ENCODE results near the gene NMB. TPM values are rescaled to one million over a fixed set of nuclear protein-coding genes. Genes with fewer than 3 reads are reported as not detected.
"Not testable (repeated sequence)": the region's sequence is repeated elsewhere in the genome, so short reads cannot be mapped to it uniquely, and the experiment has no call there.

The NMB gene
- polyA plus RNA-seq, 3 donors = 4.0 to 5.8 (median 4.3) TPM

- no peak for DNase-seq (ENCODE audit: low read depth in 3 of 3, low spot score in 2 of 3)
Observed at GRCh38 chr15:84657748-84658079, 285 bp downstream of the NMB start.

DNA sequence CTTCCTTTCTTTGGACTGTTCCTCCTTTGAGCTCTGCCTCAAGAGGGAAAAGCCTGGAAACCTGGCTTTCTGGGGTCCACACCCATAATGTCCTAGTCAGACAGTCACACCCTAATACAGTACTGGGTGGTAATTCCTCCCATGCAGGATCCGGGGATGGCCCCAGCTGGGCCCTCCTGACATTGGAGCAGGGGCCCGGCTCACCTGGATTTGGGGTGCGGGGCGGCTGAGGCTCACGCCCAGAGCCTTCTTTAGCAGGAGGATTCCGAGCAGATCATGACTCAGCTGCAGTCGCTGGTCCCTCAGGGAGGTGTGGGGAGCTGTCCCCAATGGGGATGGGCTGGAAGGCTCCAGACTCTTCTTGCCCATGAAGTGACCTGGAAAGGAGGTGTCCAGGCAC is 1.0 kb downstream of the NMB start:
- DNase-seq (ENCODE audit: low read depth in 3 of 3, low spot score in 2 of 3) = no peak

- DNase-seq (ENCODE audit: low read depth in 3 of 3, low spot score in 2 of 3) = peak in 2 of 3 donors; percentile 18 to 50
Observed at GRCh38 chr15:84654689-84655453, 3.1 kb downstream of the NMB start.

- DNase-seq (ENCODE audit: low read depth in 3 of 3, low spot score in 2 of 3) = peak; percentile 90 to 96 (median 92)
Observed at GRCh38 chr15:84653910-84654688, 3.9 kb downstream of the NMB start, which contains the start of gene WDR73. TSS of gene WDR73 (minus strand) at chr15:84654283. CDS start at chr15:84654274, 9 bp downstream.

GRCh38 chr15:84653584-84653909 is 4.5 kb downstream of the NMB start:
- DNase-seq (ENCODE audit: low read depth in 3 of 3, low spot score in 2 of 3) = peak in 1 of 3 donors; percentile 18

DNA sequence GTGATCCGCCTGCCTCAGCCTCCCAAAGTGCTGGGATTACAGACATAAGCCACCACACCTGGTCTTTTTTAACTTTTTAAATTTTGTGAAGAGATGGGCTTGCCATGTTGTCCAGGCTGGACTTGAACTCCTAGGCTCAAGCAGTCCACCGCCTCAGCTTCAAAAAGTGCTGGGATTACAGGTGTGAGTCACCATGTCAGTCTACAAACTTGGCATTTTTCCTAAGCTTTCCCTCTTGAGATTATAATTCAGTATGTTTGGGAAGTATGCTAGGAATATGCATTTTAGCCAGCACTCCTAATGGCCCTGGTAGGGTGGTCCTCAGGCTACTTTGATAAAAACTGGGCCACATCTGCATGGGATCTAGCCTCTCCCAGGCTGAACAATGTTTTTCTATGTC is 8.3 kb downstream of the NMB start:
- no peak for DNase-seq (ENCODE audit: low read depth in 3 of 3, low spot score in 2 of 3)

DNA sequence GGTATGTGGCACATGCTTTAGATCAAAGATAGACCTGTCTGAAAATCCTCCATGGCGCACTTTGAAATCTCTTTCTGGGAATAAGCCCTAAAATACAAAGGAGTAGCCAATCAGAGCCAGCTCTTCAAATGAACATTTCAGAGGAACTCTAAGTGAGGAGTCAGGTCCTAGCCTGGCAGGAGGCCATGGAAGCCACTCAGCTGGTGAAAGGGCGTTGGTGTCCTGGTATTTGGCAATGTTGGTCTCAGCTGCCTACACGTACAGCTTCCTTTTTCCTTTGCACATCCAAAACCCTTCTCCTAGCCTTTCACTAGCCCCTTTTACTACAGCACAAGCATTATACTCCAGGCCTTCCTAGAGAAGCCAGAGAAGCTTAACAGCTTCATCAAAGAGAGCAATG is 9.5 kb downstream of the NMB start:
- no peak for DNase-seq (ENCODE audit: low read depth in 3 of 3, low spot score in 2 of 3)

- no peak for DNase-seq (ENCODE audit: low read depth in 3 of 3, low spot score in 2 of 3)
Observed at GRCh38 chr15:84647726-84648125, 10.3 kb downstream of the NMB start.

DNA sequence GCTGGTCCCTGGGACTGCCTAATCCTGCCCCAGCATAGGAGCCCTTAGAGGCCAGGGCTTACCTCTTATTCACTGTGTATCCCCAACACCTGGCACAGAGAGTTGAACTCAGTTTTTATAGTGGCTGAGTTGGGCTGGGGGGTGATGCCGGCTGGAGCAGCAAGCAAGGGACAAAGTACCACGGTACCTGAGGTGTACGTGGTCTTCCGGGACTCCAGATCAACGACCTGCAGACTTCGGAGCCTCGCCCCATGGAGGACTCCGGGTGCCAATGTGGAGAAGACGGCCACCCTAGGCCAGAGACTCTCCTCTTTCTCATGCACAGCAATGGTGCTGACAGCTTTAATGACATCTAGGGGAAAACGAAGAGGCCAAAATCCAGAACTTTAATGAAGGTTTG is 12.0 kb downstream of the NMB start:
- no peak for DNase-seq (ENCODE audit: low read depth in 3 of 3, low spot score in 2 of 3)

- no peak for DNase-seq (ENCODE audit: low read depth in 3 of 3, low spot score in 2 of 3)
Observed at GRCh38 chr15:84645496-84645895, 12.5 kb downstream of the NMB start.

GRCh38 chr15:84643838-84644237 is 14.2 kb downstream of the NMB start:
- DNase-seq (ENCODE audit: low read depth in 3 of 3, low spot score in 2 of 3) = no peak

- DNase-seq (ENCODE audit: low read depth in 3 of 3, low spot score in 2 of 3) = not testable (repeated sequence)
Observed at GRCh38 chr15:84642640-84643039, 15.4 kb downstream of the NMB start.

GRCh38 chr15:84641871-84642270 is 16.1 kb downstream of the NMB start:
- not testable (repeated sequence) for DNase-seq (ENCODE audit: low read depth in 3 of 3, low spot score in 2 of 3)

DNA sequence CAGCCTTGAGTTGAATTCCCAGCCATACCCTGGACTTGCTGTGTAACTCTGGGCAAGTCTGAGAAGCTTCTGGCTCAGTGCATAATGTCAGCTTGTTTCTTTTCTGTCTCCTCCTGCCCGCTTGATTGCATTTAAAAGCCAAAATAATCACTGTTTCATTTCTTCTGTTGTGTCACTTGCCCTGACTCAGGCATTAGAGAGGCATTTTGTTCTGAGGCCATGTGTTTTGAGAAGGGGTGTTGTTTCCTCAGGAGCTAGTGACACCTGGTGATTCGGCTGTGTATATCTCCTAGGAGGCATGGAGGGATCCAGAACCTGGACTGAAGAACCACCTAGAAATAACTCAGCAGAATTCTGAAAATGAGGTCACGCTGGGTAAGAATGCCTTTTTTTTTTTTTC is 19.9 kb downstream of the NMB start:
- DNase-seq (ENCODE audit: low read depth in 3 of 3, low spot score in 2 of 3) = no peak

DNA sequence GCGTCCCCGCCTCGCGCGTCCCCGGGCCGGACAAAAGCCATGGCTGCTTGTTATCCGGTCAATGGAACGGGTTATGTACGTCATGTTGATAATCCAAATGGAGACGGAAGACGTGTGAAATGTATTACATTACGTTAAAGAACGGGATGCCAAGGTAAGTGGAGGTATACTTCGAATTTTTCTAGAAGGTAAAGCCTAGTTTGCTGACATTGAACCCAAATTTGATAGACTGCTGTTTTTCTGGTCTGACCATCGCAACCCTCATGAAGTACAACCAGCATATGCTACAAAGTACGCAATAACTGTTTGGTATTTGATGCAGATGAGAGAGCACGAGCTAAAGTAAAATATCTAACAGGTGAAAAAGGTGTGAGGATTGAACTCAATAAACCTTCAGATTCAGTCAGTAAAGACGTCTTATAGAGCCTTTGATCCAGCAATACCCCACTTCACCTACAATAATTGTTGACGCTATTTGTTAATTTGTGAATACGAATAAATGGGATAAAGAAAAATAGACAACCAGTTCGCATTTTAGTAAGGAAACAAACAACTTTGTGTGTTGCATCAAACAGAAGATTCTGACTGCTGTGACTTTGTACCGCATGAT is 23.7 kb downstream of the NMB start:
- no peak for DNase-seq (ENCODE audit: low read depth in 3 of 3, low spot score in 2 of 3)

- DNase-seq (ENCODE audit: low read depth in 3 of 3, low spot score in 2 of 3) = peak; percentile 27 to 58 (median 49)
Observed at GRCh38 chr15:84633311-84634227, 24.4 kb downstream of the NMB start.

DNA sequence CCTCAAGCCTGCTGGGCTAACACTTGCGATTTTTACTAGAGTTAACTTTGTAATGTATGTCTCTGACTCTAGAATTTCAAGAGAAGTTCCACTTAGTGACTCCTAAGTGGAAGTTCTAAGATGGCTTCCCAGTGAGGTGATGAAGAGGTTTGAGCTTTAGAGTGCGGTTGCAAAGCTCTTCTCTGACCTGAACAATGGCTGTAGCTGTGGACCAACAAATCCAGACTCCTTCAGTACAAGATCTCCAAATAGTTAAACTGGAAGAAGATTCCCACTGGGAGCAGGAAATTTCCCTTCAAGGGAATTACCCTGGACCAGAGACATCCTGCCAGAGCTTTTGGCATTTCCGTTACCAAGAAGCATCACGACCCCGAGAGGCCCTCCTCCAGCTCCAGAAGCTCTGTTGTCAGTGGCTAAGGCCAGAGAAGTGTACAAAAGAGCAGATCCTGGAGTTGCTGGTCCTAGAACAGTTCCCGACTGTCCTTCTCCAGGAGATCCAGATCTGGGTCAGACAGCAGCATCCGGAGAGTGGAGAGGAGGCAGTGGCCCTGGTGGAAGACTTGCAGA is 26.2 kb downstream of the NMB start:
- DNase-seq (ENCODE audit: low read depth in 3 of 3, low spot score in 2 of 3) = no peak

DNA sequence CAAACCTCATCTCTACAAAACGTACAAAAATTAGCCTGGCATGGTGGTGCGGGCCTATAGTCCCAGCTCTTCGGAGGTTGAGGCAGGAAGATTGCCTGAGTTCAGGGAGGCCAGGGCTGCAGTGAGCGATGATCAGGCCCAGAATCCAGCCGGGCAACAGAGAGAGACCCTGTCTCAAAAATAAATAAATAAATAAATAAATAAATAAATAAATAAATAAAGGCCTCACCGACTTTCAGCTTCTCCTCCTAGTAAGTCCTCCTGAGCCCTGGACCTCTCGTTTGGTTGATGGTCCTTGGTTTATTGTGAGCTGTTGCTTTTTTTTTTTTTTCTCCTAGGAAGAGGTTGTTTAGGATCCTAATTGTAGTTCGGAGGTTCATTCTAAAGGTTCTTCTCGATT is 29.0 kb downstream of the NMB start:
- no peak for DNase-seq (ENCODE audit: low read depth in 3 of 3, low spot score in 2 of 3)

DNA sequence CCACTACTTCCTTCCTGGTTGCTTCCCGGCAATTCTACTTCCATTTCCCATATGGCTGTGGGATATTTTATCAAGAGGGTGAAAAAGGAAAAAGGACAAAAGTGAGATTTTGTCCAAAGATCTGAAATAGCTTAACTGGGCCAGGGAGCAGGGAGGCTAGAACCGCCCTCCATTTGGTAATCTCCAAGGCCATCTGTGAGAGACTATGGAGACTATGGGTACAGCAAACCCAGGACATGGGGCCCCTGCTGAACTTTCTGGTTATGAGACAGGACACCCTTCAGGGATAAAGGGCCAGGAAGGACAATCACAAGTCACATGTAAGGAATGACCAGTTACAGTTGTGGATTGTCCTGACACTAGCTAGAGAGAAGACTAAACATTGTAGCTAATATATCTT is 32.9 kb downstream of the NMB start:
- DNase-seq (ENCODE audit: low read depth in 3 of 3, low spot score in 2 of 3) = no peak

- no peak for DNase-seq (ENCODE audit: low read depth in 3 of 3, low spot score in 2 of 3)
Observed at GRCh38 chr15:84624359-84624758, 33.6 kb downstream of the NMB start.
